Ascending aorta (tissue), 2 donors: ENCODE results near the gene CMIP. TPM values are rescaled to one million over a fixed set of nuclear protein-coding genes. Genes with fewer than 3 reads are reported as not detected.

ENCODE experiments used
- DNase-seq, 2 donors: peaks; one replicate each; pipeline ENCODE4 v3.0.0-alpha.2; 2019; ENCODE audit warnings: low spot score in 2 of 2
- H3K27ac ChIP-seq, 2 donors: fragments of 200-600 bp; sonication (generic); one replicate each; pipeline ENCODE4 v1.5.1; 2016 to 2017; ENCODE audit warnings: mild to moderate bottlenecking in 1 of 2
- H3K27me3 ChIP-seq: fragments of 200-600 bp; sonication (generic); one replicate; pipeline ENCODE4 v1.5.1; 2017
- H3K36me3 ChIP-seq, 2 donors: fragments of 200-600 bp; sonication (generic); one replicate each; pipeline ENCODE4 v1.5.1; 2016
- H3K4me1 ChIP-seq, 2 donors: fragments of 200-600 bp; sonication (generic); one replicate each; pipeline ENCODE4 v1.5.1; 2016 to 2017; ENCODE audit warnings: mild to moderate bottlenecking in 1 of 2
- H3K4me3 ChIP-seq, 2 donors: fragments of 200-600 bp; sonication (generic); one replicate each; pipeline ENCODE4 v1.5.1; 2016 to 2017; ENCODE audit warnings: mild to moderate bottlenecking in 1 of 2
- H3K9me3 ChIP-seq, 2 donors: fragments of 200-600 bp; sonication (generic); one replicate each; pipeline ENCODE4 v1.5.1; 2016
- CTCF ChIP-seq, 3 experiments: fragments of 200-600 bp in 2 of 3; fragments of 450-650 bp in 1 of 3; sonication (generic) in 2 of 3; IDR thresholded peaks; one replicate each; pipeline ENCODE4 v1.5.1; 2016 to 2019; ENCODE audit warnings: antibody characterized with exemption in 3 of 3, mild to moderate bottlenecking in 1 of 3, moderate library complexity in 1 of 3
- intact Hi-C: fragments of 100-400 bp; cut with DNase I; formaldehyde crosslinking; loops from one replicate; pipeline ENCODE4 v1.15.1; 2023
- total RNA-seq: library from RNA; depleted of rRNA; stranded (reverse); fragments of >200 nt; gene quantifications from one replicate; pipeline ENCODE4 v1.1.0, GENCODE V29; 2016

The CMIP gene
- total RNA-seq, 1 donor from 2014 or later, result 110 TPM

- no peak overlapping the region for H3K4me3 ChIP-seq
- TF ChIP-seq CTCF (IDR thresholded peaks at IDR 0.05), result no peak
- intact Hi-C loops, result no loop called here
- H3K9me3 ChIP-seq, result no peaks in the 10 kb centered on the region
- no peaks in the 10 kb centered on the region for H3K27me3 ChIP-seq
- H3K36me3 ChIP-seq, result no peaks in the 10 kb centered on the region
- no peaks in the 10 kb centered on the region for H3K4me1 ChIP-seq
- DNase-seq, result no peak
- H3K27ac ChIP-seq, result no peak overlapping the region
Observed at GRCh38 chr16:81755915-81756614, 311.5 kb downstream of the CMIP start.

GRCh38 chr16:81756615-81757356 is 312.2 kb downstream of the CMIP start:
- Histone ChIP-seq H3K4me3 (no peak overlapping the region), H3K4me1 (no peaks in the 10 kb centered on the region), H3K27me3 (no peaks in the 10 kb centered on the region), H3K9me3 (no peaks in the 10 kb centered on the region), H3K27ac (no peak overlapping the region), H3K36me3 (no peaks in the 10 kb centered on the region)
- TF ChIP-seq CTCF (IDR thresholded peaks at IDR 0.05), result no peak
- DNase-seq, result no peak
- intact Hi-C loops, result no loop called here

GRCh38 chr16:81758376-81758775 is 313.8 kb downstream of the CMIP start:
- no peaks in the 10 kb centered on the region for H3K4me1 ChIP-seq
- H3K36me3 ChIP-seq, result no peaks in the 10 kb centered on the region
- no peaks in the 10 kb centered on the region for H3K27me3 ChIP-seq
- no peaks in the 10 kb centered on the region for H3K9me3 ChIP-seq
- no peak overlapping the region for H3K4me3 ChIP-seq
- TF ChIP-seq CTCF (IDR thresholded peaks at IDR 0.05), result no peak
- no peak overlapping the region for H3K27ac ChIP-seq
- intact Hi-C loops, result no loop called here
- no peak for DNase-seq

Other genes starting within 250 kb of the CMIP start
- not detected for gene BCO1, start 206.1 kb upstream of the CMIP start, total RNA-seq
- gene GAN, start 129.8 kb upstream of the CMIP start, total RNA-seq, result 2.6 TPM